Activated CD8-positive, alpha-beta memory T cell treated with anti-CD3 and anti-CD28 coated beads, Interleukin-2, amount 10 ng/mL, durations not matched to agents 7 days and 5 days (primary cell): ENCODE results near the gene SS18. TPM values are rescaled to one million over a fixed set of nuclear protein-coding genes. Genes with fewer than 3 reads are reported as not detected.
A peak's percentile ranks its signal among the peaks of the same experiment; 100 is the strongest.
"Not testable (repeated sequence)": the region's sequence is repeated elsewhere in the genome, so short reads cannot be mapped to it uniquely, and the experiment has no call there.

Experiments used
- ATAC-seq: fragments of 150-1000 bp; cut with Tn5 transposase; one replicate; pipeline ENCODE4 v1.10.0; 2021; ENCODE audit warnings: moderate library complexity
- CTCF ChIA-PET: fragments of 350-600 bp; sonication (Branson Sonifier 250); formaldehyde crosslinking; loops from one replicate; lab custom pipeline; 2021; ENCODE audit warnings: antibody characterized with exemption; lab: Charles Lee
- DNase-seq: peaks from one replicate; pipeline ENCODE4 v3.0.0-alpha.2; 2020
- H3K27ac Mint-ChIP-seq: one replicate; pipeline ENCODE4 v1.8.0; 2021; ENCODE audit warnings: mild to moderate bottlenecking, mixed read lengths
- H3K27me3 Mint-ChIP-seq: one replicate; pipeline ENCODE4 v1.8.0; 2021; ENCODE audit warnings: mixed read lengths
- H3K36me3 Mint-ChIP-seq: one replicate; pipeline ENCODE4 v1.8.0; 2021; ENCODE audit warnings: mild to moderate bottlenecking, mixed read lengths
- H3K4me1 Mint-ChIP-seq: one replicate; pipeline ENCODE4 v1.8.0; 2021; ENCODE audit warnings: mixed read lengths
- H3K4me3 Mint-ChIP-seq: one replicate; pipeline ENCODE4 v1.8.0; 2021; ENCODE audit warnings: mild to moderate bottlenecking, moderate library complexity, mixed read lengths
- H3K9me3 Mint-ChIP-seq: one replicate; pipeline ENCODE4 v1.8.0; 2022; ENCODE audit warnings: low read depth, mixed read lengths
- total RNA-seq, 2 experiments: library from RNA; stranded (reverse); gene quantifications; one replicate each; pipeline ENCODE4 v1.2.3, GENCODE V29; 2021

The SS18 gene, protein sequence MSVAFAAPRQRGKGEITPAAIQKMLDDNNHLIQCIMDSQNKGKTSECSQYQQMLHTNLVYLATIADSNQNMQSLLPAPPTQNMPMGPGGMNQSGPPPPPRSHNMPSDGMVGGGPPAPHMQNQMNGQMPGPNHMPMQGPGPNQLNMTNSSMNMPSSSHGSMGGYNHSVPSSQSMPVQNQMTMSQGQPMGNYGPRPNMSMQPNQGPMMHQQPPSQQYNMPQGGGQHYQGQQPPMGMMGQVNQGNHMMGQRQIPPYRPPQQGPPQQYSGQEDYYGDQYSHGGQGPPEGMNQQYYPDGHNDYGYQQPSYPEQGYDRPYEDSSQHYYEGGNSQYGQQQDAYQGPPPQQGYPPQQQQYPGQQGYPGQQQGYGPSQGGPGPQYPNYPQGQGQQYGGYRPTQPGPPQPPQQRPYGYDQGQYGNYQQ
- total RNA-seq, result 10 to 100 TPM; 58.8 to 60.8 TPM

DNA sequence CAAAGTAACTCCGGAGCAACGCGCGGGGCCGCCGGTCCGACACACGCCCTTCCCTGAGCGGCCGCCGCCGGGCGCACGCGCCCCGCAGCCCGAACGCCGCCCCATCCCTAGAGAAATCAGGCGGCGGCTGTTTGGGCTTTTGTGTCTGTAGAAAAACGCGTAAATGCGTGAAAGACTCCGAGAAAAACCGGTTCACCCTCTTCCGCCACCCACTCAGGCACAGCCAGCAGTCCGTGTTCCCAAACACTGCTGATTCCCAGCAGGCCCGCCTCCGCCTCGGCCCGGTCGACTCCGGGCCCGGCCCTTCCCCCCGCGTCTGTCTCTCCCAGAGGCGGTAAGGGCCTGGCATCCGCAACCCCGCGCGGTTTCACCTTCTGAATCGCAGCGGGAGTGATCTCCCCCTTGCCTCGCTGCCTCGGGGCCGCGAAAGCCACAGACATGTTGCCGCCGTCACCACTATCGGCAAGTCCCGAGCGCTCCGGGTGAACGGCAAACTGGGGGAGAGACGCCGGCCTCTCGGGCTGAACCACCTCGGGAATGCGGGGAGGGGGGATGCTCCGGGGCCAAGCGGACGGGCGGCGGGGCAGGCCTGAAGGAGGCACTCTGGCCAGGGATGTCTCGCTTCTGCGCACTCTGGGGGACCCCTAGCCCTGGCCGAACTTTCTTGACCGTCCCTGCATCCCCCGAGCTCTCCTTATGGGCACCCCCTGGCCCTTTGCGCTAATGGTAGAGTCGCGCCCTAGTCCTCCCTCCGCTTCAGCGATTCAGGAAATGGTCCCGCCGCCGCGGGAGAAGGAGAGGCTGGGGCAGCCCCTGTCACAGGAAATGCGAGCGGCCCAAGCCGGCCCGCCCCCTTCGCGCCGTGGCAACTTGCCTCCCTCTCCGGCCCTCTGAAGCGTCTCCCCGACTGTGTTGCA lies at the start of gene SS18:
Gene SS18 (minus strand): TSS at position 484 of the 917 bp plus-strand sequence. CDS start 44 bp downstream, at position 440.
- CTCF ChIA-PET, result no interaction called here
- no peaks in the 10 kb centered on the region for H3K9me3 Mint-ChIP-seq
- DNase-seq (peak; percentile 95), ATAC-seq (peak; percentile 88)
- peaks cover 30% of the 10 kb centered on the region for H3K4me1 Mint-ChIP-seq
- H3K4me3 Mint-ChIP-seq, result peak within 1 kb of the TSS; percentile 89
- peak within 1 kb of the TSS; percentile 94 for H3K27ac Mint-ChIP-seq
- no peaks in the 10 kb centered on the region for H3K27me3 Mint-ChIP-seq
- peaks cover 21% of the 10 kb centered on the region for H3K36me3 Mint-ChIP-seq

DNA sequence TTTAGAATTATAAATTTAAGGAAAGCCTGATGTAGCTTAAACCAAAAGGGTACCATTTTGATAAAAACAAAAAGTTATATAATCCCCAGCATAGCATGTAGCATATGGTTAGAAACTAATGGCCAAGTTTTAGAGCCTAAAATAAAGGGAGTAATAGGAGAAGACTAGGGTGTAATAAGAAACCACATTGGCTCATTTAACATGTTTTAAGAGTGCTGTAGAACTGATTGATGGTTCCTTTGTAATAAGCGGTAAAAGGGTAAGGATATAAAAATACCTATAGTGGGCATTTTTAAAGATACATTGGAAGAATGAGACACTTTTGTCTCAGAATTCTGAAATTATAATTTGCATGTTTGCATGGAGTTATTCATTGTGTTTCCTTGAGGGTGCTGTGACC lies 45.1 kb upstream of the SS18 start:
- no peak overlapping the region for H3K27ac Mint-ChIP-seq
- H3K9me3 Mint-ChIP-seq, result no peaks in the 10 kb centered on the region
- no peaks in the 10 kb centered on the region for H3K27me3 Mint-ChIP-seq
- CTCF ChIA-PET, result no interaction called here
- H3K36me3 Mint-ChIP-seq, result no peaks in the 10 kb centered on the region
- DNase-seq, result no peak
- no peak overlapping the region for H3K4me3 Mint-ChIP-seq
- no peak for ATAC-seq
- H3K4me1 Mint-ChIP-seq, result peaks cover 3% of the 10 kb centered on the region

DNA sequence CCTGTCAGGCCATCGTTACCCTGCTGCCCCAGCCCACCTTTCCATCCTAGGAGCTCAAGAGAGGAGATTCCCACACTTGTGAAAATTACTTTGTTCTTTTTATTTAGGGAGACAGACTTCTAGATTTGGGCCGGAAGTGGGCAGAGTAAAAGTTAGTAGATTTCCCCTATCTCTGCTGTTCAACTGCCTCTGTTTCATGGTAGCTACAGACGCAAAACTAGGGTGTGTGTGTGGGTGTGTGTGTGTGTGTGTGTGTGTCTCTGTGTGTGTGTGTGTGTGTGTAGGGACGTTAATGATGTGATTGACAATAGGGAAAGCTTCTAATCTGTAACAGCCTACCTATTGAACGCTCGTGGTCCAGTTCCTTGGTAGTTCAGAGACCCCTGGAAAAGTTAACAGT lies 43.7 kb upstream of the SS18 start:
- no peak for DNase-seq
- CTCF ChIA-PET, result no interaction called here
- Mint-ChIP-seq H3K4me3 (peak overlapping the region; percentile 69), H3K4me1 (peaks cover 3% of the 10 kb centered on the region), H3K36me3 (no peaks in the 10 kb centered on the region), H3K27ac (peak overlapping the region; percentile 87), H3K9me3 (no peaks in the 10 kb centered on the region), H3K27me3 (no peaks in the 10 kb centered on the region)
- peak; percentile 46 for ATAC-seq

DNA sequence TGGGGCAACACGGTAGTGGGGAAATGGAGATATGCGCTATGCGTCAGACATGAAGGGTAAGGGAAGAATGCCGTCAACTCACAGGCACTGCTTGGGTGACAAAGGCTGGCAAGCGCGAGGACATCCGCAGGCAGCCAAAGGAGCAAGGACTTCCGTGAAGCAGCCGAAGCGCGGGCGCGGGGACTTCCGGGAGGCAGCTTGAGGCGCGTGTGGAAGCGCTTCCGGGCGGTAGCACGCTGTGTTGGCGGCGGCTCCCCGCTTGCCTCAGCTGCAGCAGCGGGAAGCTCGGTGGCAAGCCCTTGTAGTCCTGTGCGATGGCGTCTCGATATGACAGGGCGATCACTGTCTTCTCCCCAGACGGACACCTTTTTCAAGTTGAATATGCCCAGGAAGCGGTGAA lies 43.2 kb upstream of the SS18 start, which contains the start of gene PSMA8:
Gene PSMA8 (plus strand): TSS at position 218 of the 400 bp plus-strand sequence. CDS start 97 bp downstream, at position 315.
- H3K27me3 Mint-ChIP-seq, result no peaks in the 10 kb centered on the region

DNA sequence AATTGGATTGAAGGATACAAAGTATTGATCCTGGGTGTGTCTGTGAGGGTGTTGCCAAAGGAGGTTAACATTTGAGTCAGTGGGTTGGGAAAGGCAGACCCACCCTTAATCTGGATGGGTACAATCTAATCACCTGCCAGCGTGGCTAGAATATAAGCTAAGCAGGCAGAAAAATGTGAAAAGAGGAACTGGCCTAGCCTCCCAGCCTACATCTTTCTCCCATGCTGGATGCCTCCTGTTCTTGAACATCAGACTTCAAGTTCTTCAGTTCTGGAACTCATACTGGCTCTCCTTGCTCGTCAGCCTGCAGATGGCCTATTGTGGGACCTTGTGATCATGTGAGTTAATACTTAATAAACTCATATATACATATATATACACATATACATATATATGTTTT lies 37.8 kb upstream of the SS18 start:
- H3K9me3 Mint-ChIP-seq, H3K27me3 Mint-ChIP-seq, ATAC-seq, DNase-seq, CTCF ChIA-PET, H3K36me3 Mint-ChIP-seq, H3K4me3 Mint-ChIP-seq, H3K4me1 Mint-ChIP-seq, H3K27ac Mint-ChIP-seq: not testable (repeated sequence)

More for the DNA sequence above, 43.2 kb upstream of the SS18 start, which contains the start of gene PSMA8:
- Mint-ChIP-seq H3K27ac (peak within 1 kb of the TSS; percentile 87), H3K4me3 (peak within 1 kb of the TSS; percentile 69), H3K36me3 (no peaks in the 10 kb centered on the region), H3K9me3 (no peaks in the 10 kb centered on the region), H3K4me1 (peaks cover 3% of the 10 kb centered on the region)
- peak; percentile 89 for ATAC-seq
- CTCF ChIA-PET, result no interaction called here
- DNase-seq, result peak; percentile 75

DNA sequence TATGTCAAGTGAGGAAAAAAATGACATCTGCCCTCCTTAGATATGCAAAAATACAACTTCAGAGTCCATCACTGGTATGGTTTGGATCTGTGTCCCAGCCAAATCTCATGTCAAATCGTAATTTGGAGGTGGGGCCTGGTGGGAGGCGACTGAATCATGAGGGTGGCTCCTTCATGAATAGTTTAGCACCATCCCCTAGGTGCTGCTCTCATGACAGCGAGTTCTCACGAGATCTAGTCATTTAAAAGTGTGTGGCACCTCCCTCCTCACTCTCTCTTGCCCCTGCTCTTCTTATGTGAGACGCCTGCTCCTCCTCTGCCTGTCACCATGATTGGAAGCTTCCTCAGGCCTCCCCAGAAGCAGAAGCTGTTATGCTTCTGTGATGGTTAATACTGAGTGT lies 37.4 kb upstream of the SS18 start:
- no peaks in the 10 kb centered on the region for H3K36me3 Mint-ChIP-seq

DNA sequence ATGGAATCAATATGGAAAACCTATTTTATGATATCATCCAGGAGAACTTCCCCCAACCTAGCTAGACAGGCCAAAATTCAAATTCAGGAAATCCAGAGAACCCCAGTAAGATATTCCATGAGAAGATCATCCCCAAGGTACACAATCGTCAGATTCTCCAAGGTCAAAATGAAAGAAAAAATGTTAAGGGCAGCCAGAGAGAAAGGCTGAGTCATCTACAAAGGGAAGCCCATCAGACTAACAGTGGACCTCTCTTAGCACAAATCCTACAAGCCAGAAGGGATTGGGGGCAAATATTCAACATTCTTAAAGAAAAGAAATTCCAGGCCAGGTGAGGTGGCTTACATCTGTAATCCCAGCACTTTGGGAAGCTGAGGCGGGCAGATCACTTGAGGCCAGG lies 31.6 kb upstream of the SS18 start:
- CTCF ChIA-PET, H3K9me3 Mint-ChIP-seq, H3K27me3 Mint-ChIP-seq, DNase-seq, H3K4me3 Mint-ChIP-seq, H3K36me3 Mint-ChIP-seq, ATAC-seq, H3K4me1 Mint-ChIP-seq, H3K27ac Mint-ChIP-seq: not testable (repeated sequence)

More for the DNA sequence above, 37.4 kb upstream of the SS18 start:
- no peaks in the 10 kb centered on the region for H3K4me1 Mint-ChIP-seq
- H3K4me3 Mint-ChIP-seq, result no peak overlapping the region
- CTCF ChIA-PET, result no interaction called here
- H3K27ac Mint-ChIP-seq, result no peak overlapping the region
- DNase-seq (no peak), ATAC-seq (no peak)
- no peaks in the 10 kb centered on the region for H3K9me3 Mint-ChIP-seq
- H3K27me3 Mint-ChIP-seq, result no peaks in the 10 kb centered on the region

DNA sequence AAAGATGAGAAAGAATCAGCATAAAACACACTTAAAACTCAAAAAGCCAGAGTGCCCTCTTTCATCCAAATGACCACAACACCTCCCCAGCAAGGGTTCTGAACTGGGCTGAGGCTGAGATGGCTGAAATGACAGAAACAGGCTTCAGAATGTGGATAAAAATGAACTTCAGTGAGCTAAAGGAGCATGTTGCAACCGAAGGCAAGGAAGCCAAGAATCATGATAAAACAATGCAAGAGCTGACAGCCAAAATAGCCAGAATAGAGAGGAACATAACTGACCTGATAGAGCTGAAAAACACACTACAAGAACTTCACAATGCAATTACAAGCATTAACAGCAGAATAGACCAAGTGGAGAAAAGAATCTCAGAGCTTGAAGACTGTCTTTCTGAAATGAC lies 31.1 kb upstream of the SS18 start:
- ATAC-seq, result no peak
- no peak overlapping the region for H3K4me3 Mint-ChIP-seq
- H3K4me1 Mint-ChIP-seq, result no peaks in the 10 kb centered on the region
- no peaks in the 10 kb centered on the region for H3K36me3 Mint-ChIP-seq
- H3K9me3 Mint-ChIP-seq, result no peaks in the 10 kb centered on the region
- CTCF ChIA-PET, result no interaction called here
- peaks cover 6% of the 10 kb centered on the region for H3K27me3 Mint-ChIP-seq
- H3K27ac Mint-ChIP-seq, result no peak overlapping the region
- DNase-seq, result no peak

DNA sequence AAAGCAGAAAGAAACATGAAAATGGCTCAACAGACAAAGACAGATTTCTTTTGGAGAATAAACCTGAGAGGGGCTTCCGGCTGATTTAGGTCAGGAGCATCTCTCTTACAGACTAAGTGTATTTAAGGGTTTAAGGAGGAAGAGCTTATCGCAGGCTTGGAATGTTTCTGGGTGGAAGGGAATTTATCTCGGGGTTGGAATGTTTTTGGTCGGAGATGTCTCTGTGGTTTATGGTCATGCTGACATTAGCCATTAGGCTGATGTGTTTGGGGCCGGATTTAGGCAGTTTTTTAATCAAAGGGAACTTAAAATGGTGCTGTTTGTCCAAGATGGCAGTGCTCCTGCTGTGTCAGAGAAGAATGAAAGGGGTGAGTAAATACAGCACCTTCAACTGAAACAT lies 28.8 kb upstream of the SS18 start:
- ATAC-seq, result no peak
- Mint-ChIP-seq H3K36me3 (peaks cover 1% of the 10 kb centered on the region), H3K27me3 (peaks cover 6% of the 10 kb centered on the region), H3K9me3 (no peaks in the 10 kb centered on the region), H3K27ac (no peak overlapping the region), H3K4me3 (no peak overlapping the region), H3K4me1 (no peaks in the 10 kb centered on the region)
- CTCF ChIA-PET, result interaction anchor here (1.1 kb wide), 1 partner anchor 20 kb away, joined by 3 read pairs; no protein-coding TSS in a partner anchor
- no peak for DNase-seq

DNA sequence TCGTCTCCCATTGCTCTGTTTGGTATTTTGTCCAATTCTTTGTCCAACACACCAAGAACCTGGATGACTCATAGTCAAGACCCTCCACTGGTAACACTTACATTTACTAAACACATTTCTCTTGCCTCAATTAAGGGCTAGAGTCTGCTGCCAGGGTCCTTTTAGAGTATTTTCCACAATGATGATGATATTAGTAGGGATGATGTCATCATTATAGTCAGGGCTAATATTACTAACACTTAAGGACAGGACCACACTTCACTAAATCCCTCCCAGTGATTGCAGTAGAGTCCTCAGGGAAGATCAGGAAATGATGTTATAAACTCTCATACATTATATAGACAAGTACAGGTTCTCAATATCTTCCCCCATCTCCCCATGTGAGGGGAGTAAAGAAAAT lies 13.6 kb upstream of the SS18 start:
- no peak for ATAC-seq
- no peak overlapping the region for H3K27ac Mint-ChIP-seq
- H3K4me1 Mint-ChIP-seq, result peaks cover 4% of the 10 kb centered on the region
- no peak overlapping the region for H3K4me3 Mint-ChIP-seq
- CTCF ChIA-PET, result interaction anchor here (1.0 kb wide), 1 partner anchor 12 kb away, joined by 3 read pairs; no protein-coding TSS in a partner anchor
- H3K9me3 Mint-ChIP-seq, result no peaks in the 10 kb centered on the region
- peaks cover 5% of the 10 kb centered on the region for H3K27me3 Mint-ChIP-seq
- no peak for DNase-seq
- peaks cover 2% of the 10 kb centered on the region for H3K36me3 Mint-ChIP-seq

DNA sequence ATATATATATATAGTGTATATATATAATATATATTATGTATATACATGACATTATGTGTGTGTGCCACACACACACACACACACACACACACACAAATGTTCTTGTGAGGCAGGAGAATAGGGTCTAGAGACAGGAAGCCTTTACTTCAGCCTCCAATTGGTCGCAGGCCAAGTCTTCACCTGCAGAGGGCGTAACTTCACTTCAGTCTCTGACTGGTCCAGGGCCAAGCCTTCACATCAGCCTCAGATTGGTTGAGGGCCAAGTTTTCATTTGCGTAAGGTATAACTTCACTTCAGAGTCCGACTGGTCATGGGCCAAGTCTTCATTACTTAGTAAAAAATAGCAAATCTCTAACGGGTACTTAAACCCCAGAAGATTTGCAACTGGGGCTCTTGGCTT lies 13.2 kb upstream of the SS18 start:
- CTCF ChIA-PET, result no interaction called here
- no peak overlapping the region for H3K4me3 Mint-ChIP-seq

DNA sequence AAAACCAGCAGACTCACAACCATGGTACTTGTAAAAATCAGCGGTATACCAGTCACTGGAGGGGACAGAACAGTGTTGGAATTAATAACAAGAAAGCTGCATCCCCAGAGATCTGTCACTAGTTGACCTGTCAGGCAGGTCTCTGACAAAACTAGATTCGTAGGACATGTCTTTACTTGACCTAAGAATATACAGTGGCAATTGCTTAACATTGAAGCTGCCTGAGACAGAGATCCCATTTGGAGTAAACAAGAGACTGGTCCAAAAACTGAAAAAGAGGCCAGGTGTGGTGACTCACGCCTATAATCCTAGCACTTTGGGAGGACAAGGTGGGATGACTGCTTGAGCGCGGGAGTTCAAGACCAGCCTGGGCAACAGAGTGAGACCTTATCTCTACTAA lies 7.2 kb upstream of the SS18 start:
- ATAC-seq (no peak), DNase-seq (no peak)
- Mint-ChIP-seq H3K27ac (no peak overlapping the region), H3K4me3 (no peak overlapping the region), H3K9me3 (no peaks in the 10 kb centered on the region), H3K36me3 (peaks cover 3% of the 10 kb centered on the region), H3K27me3 (peaks cover 5% of the 10 kb centered on the region), H3K4me1 (peaks cover 4% of the 10 kb centered on the region)
- CTCF ChIA-PET, result no interaction called here

More for the DNA sequence above, 13.2 kb upstream of the SS18 start:
- ATAC-seq (peak; percentile 45), DNase-seq (peak; percentile 45)
- H3K27ac Mint-ChIP-seq, result no peak overlapping the region
- peaks cover 2% of the 10 kb centered on the region for H3K36me3 Mint-ChIP-seq
- H3K9me3 Mint-ChIP-seq, result no peaks in the 10 kb centered on the region
- peaks cover 5% of the 10 kb centered on the region for H3K27me3 Mint-ChIP-seq
- peaks cover 4% of the 10 kb centered on the region for H3K4me1 Mint-ChIP-seq

DNA sequence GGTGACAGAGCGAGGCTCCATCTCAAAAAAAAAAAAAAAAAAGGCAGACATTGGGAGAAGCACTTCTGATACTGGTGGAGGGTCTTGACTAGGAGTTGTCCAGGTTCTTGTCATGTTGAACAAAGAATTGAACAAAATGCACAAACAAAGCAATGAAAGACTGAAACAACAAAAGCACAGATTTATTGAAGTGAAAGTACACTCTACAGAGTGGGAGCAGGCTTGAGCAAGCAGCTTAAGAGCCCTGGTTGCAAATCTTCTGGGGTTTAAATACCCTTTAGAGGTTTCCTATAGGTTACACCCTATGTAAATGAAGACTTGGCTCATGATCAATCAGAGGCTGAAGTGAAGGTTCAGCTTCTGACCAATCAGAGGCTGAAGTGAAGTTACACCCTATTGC lies 6.4 kb upstream of the SS18 start:
- CTCF ChIA-PET, result interaction anchor here (0.7 kb wide), 1 partner anchor 57 kb away, joined by 3 read pairs; no protein-coding TSS in a partner anchor
- Mint-ChIP-seq H3K27me3 (peaks cover 5% of the 10 kb centered on the region), H3K9me3 (no peaks in the 10 kb centered on the region), H3K36me3 (peaks cover 3% of the 10 kb centered on the region), H3K4me3 (no peak overlapping the region), H3K4me1 (peaks cover 5% of the 10 kb centered on the region), H3K27ac (no peak overlapping the region)
- ATAC-seq (no peak), DNase-seq (no peak)
